Activated CD4-positive, CD25-positive, alpha-beta regulatory T cell (primary cell): ENCODE measurements around the gene USP34.

ENCODE experiments used
- DNase-seq, 4 experiments: peaks; one replicate each; lab custom pipeline; 2025; lab: John Stamatoyannopoulos, UW

Gene USP34

GRCh38 chr2:61368687-61369665 lies 101.9 kb downstream of the USP34 start:
- no peak for DNase-seq

GRCh38 chr2:61367177-61367576 lies 103.7 kb downstream of the USP34 start:
- no peak for DNase-seq

- no peak for DNase-seq
These were observed 107.3 kb downstream of the USP34 start for GRCh38 chr2:61363580-61363979.

- no peak for DNase-seq
These were observed 108.0 kb downstream of the USP34 start for GRCh38 chr2:61362873-61363272.

- no peak for DNase-seq
These were observed 109.8 kb downstream of the USP34 start for GRCh38 chr2:61361068-61361467.

- no peak for DNase-seq
These were observed 111.8 kb downstream of the USP34 start for GRCh38 chr2:61359058-61359457.

- DNase-seq, result no peak
These were observed 113.2 kb downstream of the USP34 start for GRCh38 chr2:61357681-61358080.

GRCh38 chr2:61356958-61357350 lies 113.9 kb downstream of the USP34 start:
- DNase-seq, result no peak

GRCh38 chr2:61356261-61356957 lies 114.5 kb downstream of the USP34 start:
- no peak for DNase-seq

GRCh38 chr2:61354543-61355197 lies 116.2 kb downstream of the USP34 start:
- DNase-seq, result no peak

GRCh38 chr2:61353909-61354308 lies 117.0 kb downstream of the USP34 start:
- no peak for DNase-seq

- DNase-seq, result no peak
These were observed 120.1 kb downstream of the USP34 start for GRCh38 chr2:61350777-61351176.

GRCh38 chr2:61343141-61343540 lies 127.7 kb downstream of the USP34 start:
- DNase-seq, result no peak

GRCh38 chr2:61340242-61340641 lies 130.6 kb downstream of the USP34 start:
- no peak for DNase-seq

GRCh38 chr2:61338447-61338846 lies 132.4 kb downstream of the USP34 start:
- DNase-seq, result no peak

- no peak for DNase-seq
These were observed 135.7 kb downstream of the USP34 start for GRCh38 chr2:61335187-61335586.

GRCh38 chr2:61334466-61334865 lies 136.4 kb downstream of the USP34 start:
- no peak for DNase-seq

GRCh38 chr2:61328707-61329251 lies 142.1 kb downstream of the USP34 start:
- DNase-seq, result no peak

- no peak for DNase-seq
These were observed 143.7 kb downstream of the USP34 start for GRCh38 chr2:61327173-61327572.

GRCh38 chr2:61326423-61326822 lies 144.5 kb downstream of the USP34 start:
- no peak for DNase-seq

- no peak for DNase-seq
These were observed 150.7 kb downstream of the USP34 start for GRCh38 chr2:61320181-61320580.

GRCh38 chr2:61318553-61318952 lies 152.3 kb downstream of the USP34 start:
- no peak for DNase-seq
